CD4-positive, alpha-beta T cell (primary cell): ENCODE results near the gene MTG1. TPM values are rescaled to one million over a fixed set of nuclear protein-coding genes. Genes with fewer than 3 reads are reported as not detected.
"Not testable (repeated sequence)": the region's sequence is repeated elsewhere in the genome, so short reads cannot be mapped to it uniquely, and the experiment has no call there.

Experiments
- ATAC-seq: fragments of 200-7000 bp; cut with Tn5 transposase; one replicate; pipeline ENCODE4 v1.10.0; 2022; ENCODE audit warnings: mild to moderate bottlenecking; ENCODE audit not compliant: poor library complexity
- CTCF ChIA-PET: fragments of 350-600 bp; sonication (Branson Sonifier 250); formaldehyde crosslinking; loops from one replicate; lab custom pipeline; 2021; ENCODE audit warnings: antibody characterized with exemption, inconsistent platforms; lab: Charles Lee
- POLR2A ChIA-PET: fragments of 350-600 bp; sonication (Branson Sonifier 250); formaldehyde crosslinking; loops from one replicate; lab custom pipeline; 2021; ENCODE audit warnings: antibody characterized with exemption, inconsistent platforms; lab: Charles Lee
- DNase-seq, 14 experiments: peaks; one replicate each; pipeline ENCODE4 v3.0.0-alpha.2; 2013 to 2020; ENCODE audit warnings: mixed read lengths in 2 of 14
- H3K27ac ChIP-seq, 2 donors: one replicate each; pipeline versions ENCODE4 v1.5.1 to v1.7.0; 2013; ENCODE audit warnings: low read length in 2 of 2, low read depth in 1 of 2, mild to moderate bottlenecking in 1 of 2
- H3K27me3 ChIP-seq, 2 experiments: 1 replicate in 1 of 2; 2 replicates in 1 of 2; pipeline versions ENCODE4 v1.6.1 to v1.7.0; 2013; ENCODE audit warnings: low read length in 2 of 2, control low read depth in 1 of 2, mild to moderate bottlenecking in 1 of 2, moderate library complexity in 1 of 2; ENCODE audit not compliant: insufficient read depth in 2 of 2, control insufficient read depth in 1 of 2
- H3K36me3 ChIP-seq: one replicate; pipeline ENCODE4 v1.6.1; 2013; ENCODE audit warnings: low read length, control low read depth; ENCODE audit not compliant: insufficient read depth
- H3K4me1 ChIP-seq: one replicate; pipeline ENCODE4 v1.6.1; 2013; ENCODE audit warnings: low read length, control low read depth; ENCODE audit not compliant: insufficient read depth
- H3K4me3 ChIP-seq: one replicate; pipeline ENCODE4 v1.5.1; 2013; ENCODE audit warnings: mild to moderate bottlenecking, low read length, moderate library complexity
- H3K9me3 ChIP-seq, 2 experiments: 1 replicate in 1 of 2; 2 replicates in 1 of 2; pipeline versions ENCODE4 v1.6.1 to v1.7.0; 2013; ENCODE audit warnings: low read length in 2 of 2, mild to moderate bottlenecking in 2 of 2, control low read depth in 1 of 2, moderate library complexity in 1 of 2; ENCODE audit not compliant: control insufficient read depth in 1 of 2, insufficient read depth in 1 of 2
- H3K27ac Mint-ChIP-seq: one replicate; pipeline ENCODE4 v1.8.0; 2020; ENCODE audit warnings: mixed read lengths
- H3K27me3 Mint-ChIP-seq: one replicate; pipeline ENCODE4 v1.8.0; 2021; ENCODE audit warnings: mixed read lengths
- H3K36me3 Mint-ChIP-seq: one replicate; pipeline ENCODE4 v1.8.0; 2021; ENCODE audit warnings: low read depth, mixed read lengths
- H3K4me1 Mint-ChIP-seq: one replicate; pipeline ENCODE4 v1.8.0; 2021; ENCODE audit warnings: low read depth, mixed read lengths
- H3K4me3 Mint-ChIP-seq: one replicate; pipeline ENCODE4 v1.8.0; 2020; ENCODE audit warnings: mild to moderate bottlenecking, mixed read lengths
- H3K9me3 Mint-ChIP-seq: one replicate; pipeline ENCODE4 v1.8.0; 2020; ENCODE audit warnings: mixed read lengths
- intact Hi-C, 2 experiments: fragments of 100-400 bp; cut with DNase I in 1 of 2; cut with micrococcal nuclease in 1 of 2; formaldehyde crosslinking; loops; one replicate each; pipeline versions ENCODE4 v1.15.1 to v1.9.0; 2023 to 2025; cut with DNase I, micrococcal nuclease
- total RNA-seq, 174 experiments: library from RNA in 2 of 174; stranded (reverse) in 2 of 174; gene quantifications; one replicate each; pipeline ENCODE4 v1.2.3 and lab custom pipeline; 2021 to 2026
- TF ChIP-seq, protein P1 (sequence below): fragments of 200-600 bp; IDR thresholded peaks from one replicate; pipeline ENCODE4 v1.8.0; 2022; ENCODE audit warnings: antibody characterized with exemption, mild to moderate bottlenecking

Gene MTG1
- total RNA-seq, 2 experiments from 2014 or later, result 28.5 to 34.9 TPM

DNA sequence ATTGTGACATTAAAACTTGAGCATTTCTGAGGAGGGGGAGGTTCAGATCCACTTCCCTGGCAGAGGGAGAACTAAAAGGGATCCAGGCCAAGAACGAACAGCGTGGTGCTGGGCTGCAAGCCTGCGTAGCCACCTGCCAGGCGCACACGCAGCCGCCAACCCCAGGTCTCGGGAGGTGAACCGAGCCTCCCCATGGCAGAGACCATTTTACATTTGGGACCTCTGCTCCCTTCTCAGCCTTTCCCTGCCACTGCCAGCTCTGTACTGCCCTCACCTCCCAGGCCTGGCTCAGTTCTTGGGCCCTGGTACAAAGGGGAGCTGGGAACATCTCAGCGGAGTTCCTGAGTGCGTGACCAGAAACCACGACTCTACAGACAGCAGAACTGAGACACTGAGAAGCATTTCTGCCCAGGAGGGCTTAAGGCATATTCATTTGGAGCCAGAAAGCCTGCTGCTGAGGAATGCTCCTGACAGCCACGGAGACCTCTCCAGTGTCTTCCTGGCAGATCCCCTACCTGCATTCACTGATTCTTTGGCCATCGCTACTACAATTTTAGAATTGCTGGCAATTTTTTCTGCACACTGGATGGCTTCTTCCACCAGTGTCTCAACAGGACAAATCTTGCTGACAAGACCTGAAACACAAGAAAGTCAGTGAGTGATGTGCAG lies 28.4 kb upstream of the MTG1 start:
- no peaks in the 10 kb centered on the region for H3K9me3 ChIP-seq

DNA sequence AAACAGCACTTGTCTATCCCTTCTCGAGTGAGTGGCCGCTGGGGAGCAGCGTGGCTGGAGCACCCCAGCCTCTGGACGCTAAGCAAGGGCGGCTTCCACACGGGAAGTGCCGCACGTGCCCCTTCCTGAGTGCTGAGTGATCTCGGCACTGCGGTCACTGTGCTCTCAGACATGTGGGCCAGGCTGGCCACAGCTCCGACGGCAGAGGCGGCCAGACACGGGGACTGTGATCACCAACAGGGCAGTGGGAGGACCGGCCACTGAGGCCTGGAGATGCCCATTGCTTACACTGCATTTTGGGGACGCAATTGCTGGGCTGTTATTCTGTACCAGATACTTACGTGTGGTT lies 27.9 kb upstream of the MTG1 start:
- Mint-ChIP-seq H3K27ac (no peak overlapping the region), H3K27me3 (no peaks in the 10 kb centered on the region), H3K4me1 (no peaks in the 10 kb centered on the region), H3K4me3 (no peak overlapping the region), H3K9me3 (no peaks in the 10 kb centered on the region), H3K36me3 (peaks cover 51% of the 10 kb centered on the region)
- H3K36me3 ChIP-seq, result peaks cover 52% of the 10 kb centered on the region
- ATAC-seq (no peak), DNase-seq (no peak)
- no peaks in the 10 kb centered on the region for H3K9me3 ChIP-seq
- TF ChIP-seq, protein P1, sequence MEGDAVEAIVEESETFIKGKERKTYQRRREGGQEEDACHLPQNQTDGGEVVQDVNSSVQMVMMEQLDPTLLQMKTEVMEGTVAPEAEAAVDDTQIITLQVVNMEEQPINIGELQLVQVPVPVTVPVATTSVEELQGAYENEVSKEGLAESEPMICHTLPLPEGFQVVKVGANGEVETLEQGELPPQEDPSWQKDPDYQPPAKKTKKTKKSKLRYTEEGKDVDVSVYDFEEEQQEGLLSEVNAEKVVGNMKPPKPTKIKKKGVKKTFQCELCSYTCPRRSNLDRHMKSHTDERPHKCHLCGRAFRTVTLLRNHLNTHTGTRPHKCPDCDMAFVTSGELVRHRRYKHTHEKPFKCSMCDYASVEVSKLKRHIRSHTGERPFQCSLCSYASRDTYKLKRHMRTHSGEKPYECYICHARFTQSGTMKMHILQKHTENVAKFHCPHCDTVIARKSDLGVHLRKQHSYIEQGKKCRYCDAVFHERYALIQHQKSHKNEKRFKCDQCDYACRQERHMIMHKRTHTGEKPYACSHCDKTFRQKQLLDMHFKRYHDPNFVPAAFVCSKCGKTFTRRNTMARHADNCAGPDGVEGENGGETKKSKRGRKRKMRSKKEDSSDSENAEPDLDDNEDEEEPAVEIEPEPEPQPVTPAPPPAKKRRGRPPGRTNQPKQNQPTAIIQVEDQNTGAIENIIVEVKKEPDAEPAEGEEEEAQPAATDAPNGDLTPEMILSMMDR, result no peak
- no peak overlapping the region for H3K4me3 ChIP-seq
- no peaks in the 10 kb centered on the region for H3K27me3 ChIP-seq
- POLR2A ChIA-PET, result no interaction called here
- CTCF ChIA-PET, result no interaction called here
- H3K27ac ChIP-seq, result no peak overlapping the region
- intact Hi-C loops, result no loop called here
- peaks cover 2% of the 10 kb centered on the region for H3K4me1 ChIP-seq

More for the DNA sequence above, 28.4 kb upstream of the MTG1 start:
- DNase-seq, result no peak
- ChIA-PET POLR2A (no interaction called here), CTCF (no interaction called here)
- no peaks in the 10 kb centered on the region for H3K27me3 Mint-ChIP-seq
- intact Hi-C loops, result no loop called here
- no peak for ATAC-seq
- no peaks in the 10 kb centered on the region for H3K27me3 ChIP-seq
- H3K4me3 ChIP-seq, result no peak overlapping the region
- no peaks in the 10 kb centered on the region for H3K9me3 Mint-ChIP-seq
- peaks cover 48% of the 10 kb centered on the region for H3K36me3 Mint-ChIP-seq
- H3K27ac ChIP-seq, result no peak overlapping the region
- TF ChIP-seq, protein P1, result no peak
- H3K36me3 ChIP-seq, result peaks cover 51% of the 10 kb centered on the region
- H3K27ac Mint-ChIP-seq, result no peak overlapping the region
- H3K4me1 ChIP-seq, result peaks cover 2% of the 10 kb centered on the region
- no peaks in the 10 kb centered on the region for H3K4me1 Mint-ChIP-seq
- H3K4me3 Mint-ChIP-seq, result no peak overlapping the region

DNA sequence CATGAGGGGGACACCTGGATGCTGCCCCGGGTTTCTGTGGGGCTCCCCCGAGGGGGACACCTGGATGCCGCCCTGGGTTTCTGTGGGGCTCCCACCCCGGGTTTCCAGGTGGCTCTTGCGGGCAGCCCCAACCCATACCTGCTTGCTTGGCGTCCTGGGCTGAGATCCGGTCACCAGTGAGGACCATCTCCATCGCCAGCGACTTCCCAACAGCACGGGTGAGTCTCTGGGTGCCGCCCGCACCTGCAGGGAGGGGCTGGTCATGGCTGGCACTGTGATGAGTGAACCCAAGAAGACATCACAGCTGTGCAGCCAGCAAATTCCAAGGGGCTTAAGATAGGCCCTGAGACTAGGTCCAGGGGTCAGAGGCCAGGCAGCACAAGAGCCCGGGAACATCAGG lies 27.2 kb upstream of the MTG1 start:
- ChIA-PET CTCF (no interaction called here), POLR2A (no interaction called here)
- H3K4me3 Mint-ChIP-seq, result no peak overlapping the region
- Histone ChIP-seq H3K36me3 (peaks cover 52% of the 10 kb centered on the region), H3K27ac (no peak overlapping the region), H3K4me3 (no peak overlapping the region), H3K27me3 (no peaks in the 10 kb centered on the region), H3K9me3 (no peaks in the 10 kb centered on the region), H3K4me1 (peaks cover 1% of the 10 kb centered on the region)
- no peaks in the 10 kb centered on the region for H3K9me3 Mint-ChIP-seq
- peaks cover 51% of the 10 kb centered on the region for H3K36me3 Mint-ChIP-seq
- H3K27me3 Mint-ChIP-seq, result no peaks in the 10 kb centered on the region
- TF ChIP-seq, protein P1, result no peak
- intact Hi-C loops, result no loop called here
- no peaks in the 10 kb centered on the region for H3K4me1 Mint-ChIP-seq
- no peak overlapping the region for H3K27ac Mint-ChIP-seq
- no peak for ATAC-seq
- no peak for DNase-seq

DNA sequence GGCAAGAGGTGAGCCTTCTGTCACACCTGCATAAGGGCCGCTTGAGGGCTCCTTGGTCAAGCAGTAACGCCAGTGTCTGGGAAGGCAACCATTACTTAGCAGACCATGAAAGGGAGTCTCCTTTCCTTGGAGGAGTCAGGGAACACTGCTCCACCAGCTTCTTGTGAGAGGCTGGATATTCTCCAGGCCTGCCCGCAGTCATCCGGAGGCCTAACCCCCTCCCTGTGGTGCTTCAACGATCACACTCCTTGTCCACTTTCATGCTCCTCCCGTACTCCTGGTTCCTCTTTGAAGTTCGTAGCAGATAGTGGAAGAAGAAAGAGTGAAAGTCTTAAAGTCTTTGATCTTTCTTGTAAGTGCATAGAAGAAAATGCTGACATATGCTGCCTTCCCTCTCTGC lies 26.5 kb upstream of the MTG1 start:
- POLR2A ChIA-PET, H3K4me3 Mint-ChIP-seq, H3K4me3 ChIP-seq, DNase-seq, H3K9me3 ChIP-seq, ATAC-seq, H3K4me1 Mint-ChIP-seq, intact Hi-C loops, H3K9me3 Mint-ChIP-seq, H3K27me3 ChIP-seq, H3K27me3 Mint-ChIP-seq, CTCF ChIA-PET, H3K4me1 ChIP-seq, H3K27ac Mint-ChIP-seq, H3K27ac ChIP-seq: not testable (repeated sequence)
- peaks cover 44% of the 10 kb centered on the region for H3K36me3 Mint-ChIP-seq
- H3K36me3 ChIP-seq, result peaks cover 52% of the 10 kb centered on the region
